Activated T-helper 1 cell treated with anti-CD3 and anti-CD28 coated beads, Interleukin-12 subunit alpha, Interleukin-12 subunit beta, Interleukin-2, Interleukin-4 antibody, amounts not matched to agents 30 ng/mL and 10 ng/mL and 1 ng/mL, durations not matched to agents 14 hours and 24 hours and 36 hours (primary cell): ENCODE data around the gene TES. TPM values are rescaled to one million over a fixed set of nuclear protein-coding genes. Genes with fewer than 3 reads are reported as not detected.

Source experiments
- DNase-seq: peaks from one replicate; pipeline ENCODE4 v3.0.0; 2021; ENCODE audit warnings: low spot score
- H3K27ac Mint-ChIP-seq: one replicate; pipeline ENCODE4 v1.8.0; 2021; ENCODE audit warnings: mild to moderate bottlenecking, mixed read lengths
- H3K27me3 Mint-ChIP-seq: one replicate; pipeline ENCODE4 v1.8.0; 2022; ENCODE audit warnings: mild to moderate bottlenecking, moderate library complexity, mixed read lengths; ENCODE audit not compliant: insufficient read depth
- H3K36me3 Mint-ChIP-seq: one replicate; pipeline ENCODE4 v1.8.0; 2021; ENCODE audit warnings: low read depth, mixed read lengths
- H3K4me1 Mint-ChIP-seq: one replicate; pipeline ENCODE4 v1.8.0; 2021; ENCODE audit warnings: low read depth, mixed read lengths
- H3K4me3 Mint-ChIP-seq: one replicate; pipeline ENCODE4 v1.8.0; 2021; ENCODE audit warnings: mild to moderate bottlenecking, moderate library complexity, mixed read lengths
- H3K9me3 Mint-ChIP-seq: one replicate; pipeline ENCODE4 v1.8.0; 2021; ENCODE audit warnings: mixed read lengths
- intact Hi-C: fragments of 100-400 bp; cut with micrococcal nuclease; formaldehyde crosslinking; loops from one replicate; pipeline ENCODE4 v1.15.1; 2024
- total RNA-seq: library from RNA; stranded (reverse); gene quantifications from 2 replicates; pipeline ENCODE4 v1.2.3, GENCODE V29; 2022

TES gene
- total RNA-seq, 1 donor from 2014 or later: 38.4 TPM

- no peak for DNase-seq
- peaks cover 25% of the 10 kb centered on the region for H3K27me3 Mint-ChIP-seq
- H3K27ac Mint-ChIP-seq: no peak overlapping the region
- intact Hi-C loops: no loop called here
- no peak overlapping the region for H3K4me3 Mint-ChIP-seq
- no peaks in the 10 kb centered on the region for H3K36me3 Mint-ChIP-seq
- no peaks in the 10 kb centered on the region for H3K9me3 Mint-ChIP-seq
- H3K4me1 Mint-ChIP-seq: no peaks in the 10 kb centered on the region
Observed at GRCh38 chr7:116197360-116197759, 13.0 kb upstream of the TES start.

GRCh38 chr7:116198748-116199410 lies 11.5 kb upstream of the TES start:
- no peaks in the 10 kb centered on the region for H3K9me3 Mint-ChIP-seq
- no peak overlapping the region for H3K27ac Mint-ChIP-seq
- no peaks in the 10 kb centered on the region for H3K36me3 Mint-ChIP-seq
- intact Hi-C loops: no loop called here
- no peak overlapping the region for H3K4me3 Mint-ChIP-seq
- peaks cover 29% of the 10 kb centered on the region for H3K27me3 Mint-ChIP-seq
- H3K4me1 Mint-ChIP-seq: no peaks in the 10 kb centered on the region
- no peak for DNase-seq

- Mint-ChIP-seq H3K27ac (no peak overlapping the region), H3K4me1 (no peaks in the 10 kb centered on the region), H3K4me3 (no peak overlapping the region), H3K27me3 (peaks cover 23% of the 10 kb centered on the region), H3K9me3 (no peaks in the 10 kb centered on the region), H3K36me3 (no peaks in the 10 kb centered on the region)
- DNase-seq: no peak
- intact Hi-C loops: no loop called here
Observed at GRCh38 chr7:116200963-116201362, 9.4 kb upstream of the TES start.

- H3K27ac Mint-ChIP-seq: no peak overlapping the region
- H3K4me1 Mint-ChIP-seq: peaks cover 2% of the 10 kb centered on the region
- DNase-seq: no peak
- intact Hi-C loops: no loop called here
- H3K27me3 Mint-ChIP-seq: peaks cover 13% of the 10 kb centered on the region
- no peaks in the 10 kb centered on the region for H3K9me3 Mint-ChIP-seq
- no peak overlapping the region for H3K4me3 Mint-ChIP-seq
- H3K36me3 Mint-ChIP-seq: no peaks in the 10 kb centered on the region
Observed at GRCh38 chr7:116206141-116206540, 4.2 kb upstream of the TES start.

- DNase-seq: no peak
- intact Hi-C loops: loop anchor here (1.0 kb wide), 1 partner anchor 9 kb away; no protein-coding TSS in a partner anchor
- Mint-ChIP-seq H3K27ac (no peak overlapping the region), H3K4me3 (peak overlapping the region; percentile 9), H3K9me3 (no peaks in the 10 kb centered on the region), H3K27me3 (peaks cover 2% of the 10 kb centered on the region), H3K36me3 (peaks cover 6% of the 10 kb centered on the region), H3K4me1 (peaks cover 29% of the 10 kb centered on the region)
Observed at GRCh38 chr7:116208919-116209318, 1.4 kb upstream of the TES start.

- Mint-ChIP-seq H3K4me3 (peak overlapping the region; percentile 57), H3K9me3 (no peaks in the 10 kb centered on the region), H3K27ac (no peak overlapping the region), H3K27me3 (peaks cover 2% of the 10 kb centered on the region), H3K36me3 (peaks cover 6% of the 10 kb centered on the region), H3K4me1 (peaks cover 35% of the 10 kb centered on the region)
- DNase-seq: no peak
- intact Hi-C loops: loop anchor here (1.0 to 10.0 kb wide), 7 partner anchors 9 to 1975 kb away; partner anchors contain the start of genes LSM8 and MDFIC
Observed at GRCh38 chr7:116209561-116210070, 723 bp upstream of the TES start.

- peaks cover 17% of the 10 kb centered on the region for H3K36me3 Mint-ChIP-seq
- peak overlapping the region; percentile 95 for H3K4me3 Mint-ChIP-seq
- peak overlapping the region; percentile 91 for H3K27ac Mint-ChIP-seq
- H3K27me3 Mint-ChIP-seq: peaks cover 2% of the 10 kb centered on the region
- intact Hi-C loops: loop anchor here (1.0 to 10.0 kb wide), 7 partner anchors 21 to 1974 kb away; partner anchors contain the start of genes CAPZA2, LSM8 and MDFIC
- H3K9me3 Mint-ChIP-seq: no peaks in the 10 kb centered on the region
- peaks cover 52% of the 10 kb centered on the region for H3K4me1 Mint-ChIP-seq
- peak; percentile 68 for DNase-seq
Observed at GRCh38 chr7:116211006-116211912, 920 bp downstream of the TES start.

- peaks cover 2% of the 10 kb centered on the region for H3K27me3 Mint-ChIP-seq
- no peak for DNase-seq
- intact Hi-C loops: loop anchor here (1.0 to 10.0 kb wide), 7 partner anchors 20 to 1973 kb away; partner anchors contain the start of genes CAPZA2, LSM8 and MDFIC
- H3K4me1 Mint-ChIP-seq: peaks cover 56% of the 10 kb centered on the region
- H3K36me3 Mint-ChIP-seq: peaks cover 19% of the 10 kb centered on the region
- H3K4me3 Mint-ChIP-seq: peak overlapping the region; percentile 95
- H3K9me3 Mint-ChIP-seq: no peaks in the 10 kb centered on the region
- peak overlapping the region; percentile 91 for H3K27ac Mint-ChIP-seq
Observed at GRCh38 chr7:116211913-116212596, 1.7 kb downstream of the TES start.

- H3K9me3 Mint-ChIP-seq: no peaks in the 10 kb centered on the region
- peaks cover 20% of the 10 kb centered on the region for H3K36me3 Mint-ChIP-seq
- peaks cover 62% of the 10 kb centered on the region for H3K4me1 Mint-ChIP-seq
- intact Hi-C loops: loop anchor here (1.0 to 10.0 kb wide), 5 partner anchors 11 to 1972 kb away; partner anchors contain the start of genes LSM8 and MDFIC
- H3K4me3 Mint-ChIP-seq: peak overlapping the region; percentile 95
- H3K27me3 Mint-ChIP-seq: no peaks in the 10 kb centered on the region
- peak overlapping the region; percentile 67 for H3K27ac Mint-ChIP-seq
- DNase-seq: no peak
Observed at GRCh38 chr7:116212869-116213268, 2.5 kb downstream of the TES start.

GRCh38 chr7:116213361-116214130 lies 3.2 kb downstream of the TES start:
- no peaks in the 10 kb centered on the region for H3K9me3 Mint-ChIP-seq
- H3K27me3 Mint-ChIP-seq: no peaks in the 10 kb centered on the region
- intact Hi-C loops: loop anchor here (1.0 to 10.0 kb wide), 5 partner anchors 11 to 1971 kb away; partner anchors contain the start of genes LSM8 and MDFIC
- H3K36me3 Mint-ChIP-seq: peaks cover 20% of the 10 kb centered on the region
- H3K4me3 Mint-ChIP-seq: peak overlapping the region; percentile 95
- H3K27ac Mint-ChIP-seq: peak overlapping the region; percentile 67
- DNase-seq: no peak
- peaks cover 68% of the 10 kb centered on the region for H3K4me1 Mint-ChIP-seq

GRCh38 chr7:116214921-116215320 lies 4.6 kb downstream of the TES start:
- Mint-ChIP-seq H3K4me1 (peaks cover 82% of the 10 kb centered on the region), H3K4me3 (peak overlapping the region; percentile 17), H3K27me3 (no peaks in the 10 kb centered on the region), H3K9me3 (no peaks in the 10 kb centered on the region), H3K36me3 (peaks cover 20% of the 10 kb centered on the region), H3K27ac (peak overlapping the region; percentile 35)
- DNase-seq: no peak
- intact Hi-C loops: loop anchor here (10.0 kb wide), 4 partner anchors 800 to 1970 kb away; partner anchors contain the start of genes LSM8 and MDFIC
